Loucy (cell line): ENCODE data around the gene CELSR1.

ENCODE experiments used
- H2AFZ ChIP-seq: fragments of 200-600 bp; sonication (generic); 2 replicates; pipeline ENCODE4 v1.6.0; 2016; ENCODE audit warnings: antibody characterized with exemption, mild to moderate bottlenecking, low read length, moderate library complexity
- H3F3A ChIP-seq: fragments of 200-600 bp; 2 replicates; pipeline ENCODE4 v1.6.0; 2016; ENCODE audit warnings: antibody characterized with exemption, low read depth, mild to moderate bottlenecking
- H3K27me3 ChIP-seq: fragments of 200-600 bp; sonication (generic); 2 replicates; pipeline ENCODE4 v1.6.1; 2014; ENCODE audit warnings: low read length, mild to moderate bottlenecking; ENCODE audit not compliant: insufficient read depth, poor library complexity, severe bottlenecking
- H3K36me3 ChIP-seq: fragments of 200-600 bp; sonication (generic); 2 replicates; pipeline ENCODE4 v1.6.1; 2016; ENCODE audit warnings: low read length; ENCODE audit not compliant: insufficient read depth
- H3K4me1 ChIP-seq: fragments of 200-600 bp; sonication (generic); 2 replicates; pipeline ENCODE4 v1.5.1; 2014; ENCODE audit warnings: low read length, mild to moderate bottlenecking; ENCODE audit not compliant: insufficient read depth, poor library complexity, severe bottlenecking
- H3K4me2 ChIP-seq: fragments of 200-600 bp; sonication (generic); 2 replicates; pipeline ENCODE4 v1.6.0; 2014; ENCODE audit warnings: antibody characterized with exemption, low read length, low read depth, mild to moderate bottlenecking; ENCODE audit not compliant: poor library complexity, severe bottlenecking
- H3K4me3 ChIP-seq: fragments of 200-600 bp; sonication (generic); 2 replicates; pipeline ENCODE4 v1.5.1; 2014; ENCODE audit warnings: low read length, mild to moderate bottlenecking, mixed read lengths; ENCODE audit not compliant: poor library complexity, severe bottlenecking
- H3K79me2 ChIP-seq: fragments of 200-600 bp; sonication (generic); 2 replicates; pipeline ENCODE4 v1.6.1; 2014; ENCODE audit warnings: low read length; ENCODE audit not compliant: insufficient read depth
- H3K9ac ChIP-seq: fragments of 200-600 bp; sonication (generic); 2 replicates; pipeline ENCODE4 v1.6.0; 2014; ENCODE audit warnings: mild to moderate bottlenecking, low read depth, low read length, moderate library complexity; ENCODE audit not compliant: poor library complexity, severe bottlenecking
- H3K9me2 ChIP-seq: fragments of 200-600 bp; sonication (generic); replicated peaks from 2 replicates; pipeline ENCODE4 v1.6.1; 2016; ENCODE audit warnings: low read depth, low read length, mixed read lengths
- H3K9me3 ChIP-seq: fragments of 200-600 bp; sonication (generic); 2 replicates; pipeline ENCODE4 v1.6.1; 2014; ENCODE audit warnings: mild to moderate bottlenecking, antibody characterized with exemption, low read length, low read depth; ENCODE audit not compliant: insufficient read depth
- H4K20me1 ChIP-seq: fragments of 200-600 bp; sonication (generic); 2 replicates; pipeline ENCODE4 v1.6.0; 2014; ENCODE audit warnings: antibody characterized with exemption, low read length, mild to moderate bottlenecking; ENCODE audit not compliant: insufficient read depth, poor library complexity, severe bottlenecking
- CTCF ChIP-seq: fragments of 200-600 bp; sonication (generic); conservative IDR thresholded peaks from 2 replicates; pipeline ENCODE4 v1.5.1; 2014; ENCODE audit warnings: mild to moderate bottlenecking, antibody characterized with exemption, low read length
- EZH2phosphoT487 ChIP-seq: fragments of 200-600 bp; IDR thresholded peaks from 2 replicates; pipeline ENCODE4 v1.6.1; 2018; ENCODE audit warnings: antibody characterized with exemption, mild to moderate bottlenecking, moderate library complexity, borderline replicate concordance

Gene CELSR1

DNA sequence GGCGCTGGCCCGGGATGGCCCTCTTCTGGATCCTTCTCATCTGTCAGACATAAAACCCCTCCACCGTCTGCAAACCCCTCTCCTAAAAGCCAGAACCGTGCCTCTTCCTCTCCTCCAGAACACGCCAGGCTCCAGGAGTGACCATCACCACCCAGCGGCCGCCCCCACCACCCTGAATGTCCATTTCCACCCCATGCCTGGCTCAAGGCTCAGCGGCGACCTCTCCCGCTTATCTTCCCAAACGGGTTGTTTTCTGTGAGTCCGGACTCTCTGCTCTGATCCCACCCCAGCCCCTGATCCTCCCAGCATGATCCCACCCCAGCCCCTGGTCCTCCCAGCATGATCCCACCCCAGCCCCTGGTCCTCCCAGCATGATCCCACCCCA, 37.6 kb downstream of the CELSR1 start:
- Histone ChIP-seq H3K9me2 (no peaks in the 10 kb centered on the region), H3K4me2 (no peak overlapping the region), H3K79me2 (no peaks in the 10 kb centered on the region), H3K4me3 (no peak overlapping the region), H3K4me1 (peaks cover 11% of the 10 kb centered on the region), H3K27me3 (no peaks in the 10 kb centered on the region), H4K20me1 (no peaks in the 10 kb centered on the region), H3K9ac (no peak overlapping the region), H3F3A (no peaks in the 10 kb centered on the region), H3K36me3 (no peaks in the 10 kb centered on the region), H3K9me3 (no peaks in the 10 kb centered on the region), H2AFZ (no peak overlapping the region)
- TF ChIP-seq CTCF (no peak), EZH2phosphoT487 (no peak)

GRCh38 chr22:46491946-46492345, 45.5 kb downstream of the CELSR1 start:
- Histone ChIP-seq H3K9ac (no peak overlapping the region), H3F3A (no peaks in the 10 kb centered on the region), H3K4me2 (no peak overlapping the region), H3K27me3 (no peaks in the 10 kb centered on the region), H3K4me1 (no peaks in the 10 kb centered on the region), H3K36me3 (no peaks in the 10 kb centered on the region), H2AFZ (no peak overlapping the region), H3K9me3 (no peaks in the 10 kb centered on the region), H4K20me1 (no peaks in the 10 kb centered on the region), H3K4me3 (no peak overlapping the region), H3K79me2 (no peaks in the 10 kb centered on the region), H3K9me2 (no peaks in the 10 kb centered on the region)
- no peak for TF ChIP-seq CTCF
- TF ChIP-seq EZH2phosphoT487 = no peak

DNA sequence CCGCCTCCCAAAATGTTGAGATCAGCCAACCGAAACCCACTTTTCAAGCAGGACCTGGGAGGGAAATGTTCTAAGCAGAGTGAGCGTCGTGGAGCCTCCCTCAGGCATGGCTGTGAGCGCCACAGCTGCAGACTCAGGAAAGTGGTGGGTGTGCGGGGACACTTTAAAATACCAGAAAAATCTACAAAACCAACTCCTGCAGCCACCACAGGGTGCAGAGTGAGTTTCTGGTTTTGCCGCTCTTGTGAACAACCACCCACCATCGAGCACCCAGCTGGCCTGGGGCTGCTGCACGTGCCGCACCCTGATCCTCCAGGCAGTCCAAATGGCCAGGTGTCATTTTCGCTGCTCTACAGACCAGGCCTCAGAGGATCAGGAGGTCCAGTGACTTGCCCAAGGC, 46.9 kb downstream of the CELSR1 start:
- no peak overlapping the region for H2AFZ ChIP-seq
- no peak overlapping the region for H3K9ac ChIP-seq
- H4K20me1 ChIP-seq = no peaks in the 10 kb centered on the region
- H3K4me3 ChIP-seq = no peak overlapping the region
- H3K27me3 ChIP-seq = no peaks in the 10 kb centered on the region
- TF ChIP-seq EZH2phosphoT487 (no peak), CTCF (no peak)
- no peaks in the 10 kb centered on the region for H3K4me1 ChIP-seq
- no peaks in the 10 kb centered on the region for H3K79me2 ChIP-seq
- no peaks in the 10 kb centered on the region for H3K9me2 ChIP-seq
- H3F3A ChIP-seq = no peaks in the 10 kb centered on the region
- no peaks in the 10 kb centered on the region for H3K9me3 ChIP-seq
- no peak overlapping the region for H3K4me2 ChIP-seq
- no peaks in the 10 kb centered on the region for H3K36me3 ChIP-seq
